Hematopoietic multipotent progenitor cell treated with erythropoietin and hydrocortisone succinate and interleukin-3 and kit ligand, for 15 days (in vitro differentiated cells): ENCODE measurements around the gene HBE1.
A peak's percentile ranks its signal among the peaks of the same experiment; 100 is the strongest.
"Not testable (repeated sequence)": the region's sequence is repeated elsewhere in the genome, so short reads cannot be mapped to it uniquely, and the experiment has no call there.

Experiments
- DNase-seq: peaks from one replicate; pipeline ENCODE4 v3.0.0-alpha.2; 2015; ENCODE audit warnings: low spot score

Gene HBE1

GRCh38 chr11:5269715-5270147 is at the start of gene HBE1:
Gene HBE1 (minus strand): TSS chr11:5269945. CDS start chr11:5269890, 55 bp downstream.
- no peak for DNase-seq

DNA sequence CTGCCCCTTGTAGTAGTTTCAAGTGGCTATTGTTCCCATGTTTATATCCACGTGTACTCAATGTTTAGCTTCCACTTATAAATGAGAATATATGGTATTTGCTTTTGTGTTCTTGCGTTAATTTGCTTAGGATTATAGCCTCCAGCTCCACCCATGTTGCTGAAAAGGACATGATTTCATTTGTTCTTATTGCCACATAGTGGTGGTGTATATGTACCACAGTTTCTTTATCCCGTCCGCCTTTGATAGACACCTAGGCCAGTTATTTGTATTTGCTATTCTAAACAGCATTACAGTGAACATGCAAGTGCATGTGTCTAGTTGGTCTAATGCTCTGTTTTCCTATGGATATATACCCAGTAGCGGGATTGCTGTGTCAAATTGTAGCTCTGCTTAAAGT is 47.5 kb upstream of the HBE1 start:
- peak; percentile 64 for DNase-seq

DNA sequence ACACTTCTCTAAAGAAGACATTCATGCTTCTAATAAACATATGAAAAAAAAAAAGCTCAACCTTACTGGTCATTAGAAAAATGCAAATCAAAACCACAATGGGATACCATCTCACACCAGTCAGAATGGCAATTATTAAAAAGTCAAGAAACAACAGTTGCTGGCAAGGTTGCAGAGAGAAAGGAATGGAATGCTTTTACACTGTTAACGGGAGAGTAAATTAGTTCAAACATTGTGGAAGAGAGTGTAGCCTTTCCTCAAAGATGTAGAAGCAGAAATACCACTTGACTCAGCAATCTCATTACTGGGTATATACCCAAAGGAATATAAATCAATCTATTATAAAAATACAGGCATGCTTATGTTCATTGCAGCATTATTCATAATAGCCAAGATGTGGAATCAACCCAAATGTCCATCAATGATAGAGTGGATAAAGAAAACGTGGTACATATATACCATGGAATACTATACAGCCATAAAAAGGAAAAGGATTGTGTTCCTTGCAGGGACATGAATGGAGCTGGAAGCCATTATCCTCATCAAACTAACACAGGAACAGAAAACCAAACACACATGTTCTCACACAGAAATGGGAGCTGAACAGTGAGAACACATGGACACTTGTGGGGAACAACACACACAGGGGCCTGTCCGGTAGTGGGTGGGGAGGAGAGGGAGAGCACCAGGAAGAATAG is 43.7 kb upstream of the HBE1 start:
- DNase-seq = not testable (repeated sequence)

DNA sequence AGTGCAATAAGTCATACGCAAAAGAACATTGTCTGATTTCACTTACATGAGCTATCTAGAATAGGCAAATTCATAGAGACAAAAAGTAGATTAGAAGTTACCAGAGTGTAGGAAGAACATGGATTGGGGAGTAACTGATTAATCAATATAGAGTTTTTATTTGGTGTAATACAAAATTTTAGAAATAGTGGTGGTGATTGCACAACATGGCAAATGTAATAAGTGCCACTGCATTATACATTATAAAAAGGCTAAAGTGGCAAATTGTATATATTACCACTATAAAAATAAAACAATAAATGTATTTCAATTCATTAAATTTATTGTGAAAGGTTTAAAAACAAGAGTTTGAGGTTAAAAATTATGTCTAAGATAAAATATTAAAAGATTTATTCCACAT is 40.7 kb upstream of the HBE1 start:
- DNase-seq = no peak

- peak; percentile 9 for DNase-seq
These were observed 37.7 kb upstream of the HBE1 start for GRCh38 chr11:5307256-5308019.

GRCh38 chr11:5304046-5304445 is 34.3 kb upstream of the HBE1 start:
- DNase-seq = peak; percentile 46

GRCh38 chr11:5303626-5304025 is 33.9 kb upstream of the HBE1 start:
- DNase-seq = peak; percentile 88

GRCh38 chr11:5301846-5302245 is 32.1 kb upstream of the HBE1 start, which contains the start of gene OR51B4:
Gene OR51B4 (minus strand): TSS chr11:5301946. CDS start chr11:5301946, 0 bp downstream.
- peak; percentile 8 for DNase-seq

GRCh38 chr11:5300251-5300650 is 30.5 kb upstream of the HBE1 start:
- DNase-seq = peak; percentile 53

DNA sequence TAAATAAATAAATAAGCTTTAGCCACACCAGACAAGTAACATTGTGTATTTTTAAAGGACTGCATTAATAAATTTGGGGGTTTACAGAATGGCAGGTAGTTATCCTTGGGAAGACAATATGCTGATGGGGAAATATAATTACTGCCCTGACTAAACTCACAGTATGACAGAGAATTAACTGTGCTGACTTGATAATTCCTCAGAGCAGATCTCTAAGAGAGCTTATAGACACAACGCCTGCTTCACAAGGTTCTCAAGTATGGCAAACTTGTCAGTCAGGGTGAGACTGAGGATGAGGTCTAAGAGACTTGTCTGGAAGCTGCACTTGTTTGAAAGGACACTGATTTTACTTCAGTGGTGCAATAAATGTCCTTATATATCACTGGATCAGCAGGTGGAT is 28.7 kb upstream of the HBE1 start:
- peak; percentile 55 for DNase-seq

DNA sequence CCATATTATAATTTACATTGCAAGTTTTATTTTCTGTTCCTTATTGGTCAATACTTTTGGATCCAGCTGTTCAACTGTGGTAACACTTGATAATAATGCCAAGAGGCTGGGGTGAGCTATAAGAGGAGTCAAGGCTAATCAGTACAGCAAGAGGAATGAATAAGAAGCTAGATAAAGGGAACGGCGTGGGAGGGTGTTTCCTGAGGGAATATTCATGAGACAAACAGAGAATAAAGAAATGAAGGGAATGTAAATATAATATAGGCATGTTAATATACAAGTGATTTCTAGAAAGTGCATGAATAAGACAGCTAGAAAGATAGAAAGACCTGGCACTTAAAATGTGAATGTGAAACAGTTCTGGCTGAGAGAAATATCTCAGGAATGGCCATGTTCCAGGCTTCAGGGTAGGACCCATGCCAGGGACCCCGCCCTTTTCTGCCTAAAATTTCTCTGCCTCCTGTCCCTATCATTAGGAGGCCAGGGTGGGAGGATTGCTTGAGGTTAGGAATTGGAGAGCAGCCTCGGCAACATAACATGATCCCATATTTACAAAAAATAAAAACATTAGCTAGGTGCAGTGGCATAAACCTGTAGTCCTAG is 28.1 kb upstream of the HBE1 start:
- DNase-seq = peak; percentile 78

GRCh38 chr11:5294342-5294995 is 24.7 kb upstream of the HBE1 start:
- DNase-seq = not testable (repeated sequence)

- DNase-seq = peak; percentile 15
These were observed 23.3 kb upstream of the HBE1 start for GRCh38 chr11:5293028-5293427.

DNA sequence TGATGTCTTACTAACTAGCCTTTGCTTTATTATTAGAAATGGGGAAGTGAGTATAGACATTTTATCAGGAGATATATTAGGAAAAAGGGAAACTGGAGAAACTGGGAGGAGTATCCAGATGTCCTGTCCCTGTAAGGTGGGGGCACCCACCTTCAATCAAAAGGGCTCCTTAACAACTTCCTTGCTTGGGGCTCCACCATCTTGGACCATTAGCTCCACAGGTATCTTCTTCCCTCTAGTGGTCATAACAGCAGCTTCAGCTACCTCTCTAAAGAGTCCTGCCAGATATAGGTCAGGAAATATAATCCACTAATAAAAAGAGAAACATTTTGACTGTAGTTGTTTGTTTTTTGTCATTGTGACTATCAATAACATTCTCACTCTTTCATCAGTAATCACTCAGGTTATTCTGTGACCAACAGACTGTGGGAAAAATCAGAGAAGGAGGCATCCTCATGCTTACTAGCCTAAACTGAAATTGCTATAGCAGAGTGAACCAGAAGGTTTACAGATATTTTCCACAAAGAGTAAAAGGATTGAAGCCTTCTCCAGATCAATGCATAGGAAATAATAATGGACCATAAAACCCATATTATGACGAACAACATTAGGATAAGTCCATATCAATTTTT is 21.6 kb upstream of the HBE1 start:
- DNase-seq = peak; percentile 92

DNA sequence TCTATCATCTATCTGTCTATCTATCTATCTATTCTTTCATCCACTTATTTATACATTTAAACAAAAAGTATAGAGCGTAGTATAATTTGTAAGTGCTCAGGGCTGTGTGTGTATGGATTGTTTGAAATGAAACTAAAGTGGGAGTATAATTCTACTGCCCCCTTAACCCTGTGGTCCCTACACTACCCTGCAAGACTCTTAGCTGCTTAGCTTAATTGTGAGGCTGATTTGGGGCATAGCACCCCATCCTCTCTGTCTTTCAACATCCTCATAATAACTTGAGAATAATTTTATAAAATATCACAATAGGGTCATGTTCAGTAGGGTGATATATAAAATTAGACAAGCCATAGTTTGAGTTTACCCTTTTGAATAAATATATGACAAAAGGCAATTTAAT is 20.4 kb upstream of the HBE1 start:
- peak; percentile 59 for DNase-seq

- DNase-seq = peak; percentile 59
These were observed 20.0 kb upstream of the HBE1 start for GRCh38 chr11:5289696-5290095.

- DNase-seq = peak; percentile 73
These were observed 19.3 kb upstream of the HBE1 start for GRCh38 chr11:5288906-5289550.

DNA sequence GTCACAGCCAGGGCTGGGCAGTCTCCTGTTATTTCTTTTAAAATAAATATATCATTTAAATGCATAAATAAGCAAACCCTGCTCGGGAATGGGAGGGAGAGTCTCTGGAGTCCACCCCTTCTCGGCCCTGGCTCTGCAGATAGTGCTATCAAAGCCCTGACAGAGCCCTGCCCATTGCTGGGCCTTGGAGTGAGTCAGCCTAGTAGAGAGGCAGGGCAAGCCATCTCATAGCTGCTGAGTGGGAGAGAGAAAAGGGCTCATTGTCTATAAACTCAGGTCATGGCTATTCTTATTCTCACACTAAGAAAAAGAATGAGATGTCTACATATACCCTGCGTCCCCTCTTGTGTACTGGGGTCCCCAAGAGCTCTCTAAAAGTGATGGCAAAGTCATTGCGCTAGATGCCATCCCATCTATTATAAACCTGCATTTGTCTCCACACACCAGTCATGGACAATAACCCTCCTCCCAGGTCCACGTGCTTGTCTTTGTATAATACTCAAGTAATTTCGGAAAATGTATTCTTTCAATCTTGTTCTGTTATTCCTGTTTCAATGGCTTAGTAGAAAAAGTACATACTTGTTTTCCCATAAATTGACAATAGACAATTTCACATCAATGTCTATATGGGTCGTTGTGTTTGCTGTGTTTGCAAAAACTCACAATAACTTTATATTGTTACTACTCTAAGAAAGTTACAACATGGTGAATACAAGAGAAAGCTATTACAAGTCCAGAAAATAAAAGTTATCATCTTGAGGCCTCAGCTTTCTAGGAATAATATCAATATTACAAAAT is 18.6 kb upstream of the HBE1 start:
- peak; percentile 99 for DNase-seq

DNA sequence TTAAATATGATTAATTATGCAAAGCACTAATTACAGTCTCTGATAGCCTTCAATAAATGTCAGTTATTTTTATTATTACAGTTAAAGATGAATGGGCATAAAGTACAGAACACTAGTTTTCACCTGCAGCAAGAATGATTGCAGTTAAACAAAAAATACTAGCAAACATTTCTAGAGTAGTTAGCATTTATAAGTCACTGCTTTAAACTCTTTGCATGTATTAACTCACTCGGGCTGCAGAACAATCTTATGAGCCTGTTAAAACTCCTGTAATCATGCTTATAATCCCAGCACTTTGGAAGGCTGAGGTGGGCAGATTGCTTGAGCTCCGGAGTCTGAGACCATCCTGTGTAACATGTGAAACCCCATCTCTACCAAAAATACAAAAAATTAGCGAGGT is 17.2 kb upstream of the HBE1 start:
- DNase-seq = peak; percentile 54

GRCh38 chr11:5286351-5286750 is 16.6 kb upstream of the HBE1 start:
- DNase-seq = peak; percentile 64
